K562 (cell line): Measurements from ENCODE around the gene AOC3.

Source experiments
- CBFB ChIP-seq: sonication (generic); formaldehyde crosslinking; IDR thresholded peaks from 2 replicates; pipeline ENCODE4 v1.4.0; 2020; ENCODE audit warnings: mild to moderate bottlenecking, missing genetic modification reagents
- DMBX1 ChIP-seq: fragments of 250-450 bp; sonication (Bioruptor Pico); IDR thresholded peaks from 2 replicates; pipeline ENCODE4 v1.8.0; 2022; ENCODE audit warnings: inconsistent platforms, mild to moderate bottlenecking, moderate library complexity, borderline replicate concordance
- NR1H2 ChIP-seq: sonication (generic); formaldehyde crosslinking; IDR thresholded peaks from 2 replicates; pipeline ENCODE4 v1.4.0; 2020; ENCODE audit warnings: mild to moderate bottlenecking, missing genetic modification reagents
- POLR2AphosphoS5 ChIP-seq: IDR thresholded peaks from 2 replicates; pipeline ENCODE4 v1.6.1; 2011; ENCODE audit warnings: mild to moderate bottlenecking, low read depth, low read length, moderate library complexity; ENCODE audit not compliant: control insufficient read depth, insufficient read depth
- TF ChIP-seq, protein P1 (sequence below): fragments of 250-450 bp; sonication (Bioruptor Pico); IDR thresholded peaks from 2 replicates; pipeline ENCODE4 v1.4.0; 2020; ENCODE audit warnings: mild to moderate bottlenecking, moderate library complexity
- TF ChIP-seq, protein P2 (sequence below): fragments of 450-650 bp; IDR thresholded peaks from 2 replicates; pipeline ENCODE4 v1.6.1; 2016; ENCODE audit warnings: low read depth, mild to moderate bottlenecking, moderate library complexity
- TF ChIP-seq, protein P3 (sequence below), 3 experiments: IDR thresholded peaks in 2 of 3; conservative IDR thresholded peaks in 1 of 3; 2 replicates each; pipeline ENCODE4 v1.5.1; 2011 to 2012; ENCODE audit warnings: low read length in 3 of 3, mild to moderate bottlenecking in 3 of 3, control low read depth in 2 of 3, improper control_type of control experiment in 1 of 3, inconsistent platforms in 1 of 3, low read depth in 1 of 3, mixed read lengths in 1 of 3, moderate library complexity in 1 of 3; ENCODE audit not compliant: insufficient read depth in 2 of 3

DNA sequence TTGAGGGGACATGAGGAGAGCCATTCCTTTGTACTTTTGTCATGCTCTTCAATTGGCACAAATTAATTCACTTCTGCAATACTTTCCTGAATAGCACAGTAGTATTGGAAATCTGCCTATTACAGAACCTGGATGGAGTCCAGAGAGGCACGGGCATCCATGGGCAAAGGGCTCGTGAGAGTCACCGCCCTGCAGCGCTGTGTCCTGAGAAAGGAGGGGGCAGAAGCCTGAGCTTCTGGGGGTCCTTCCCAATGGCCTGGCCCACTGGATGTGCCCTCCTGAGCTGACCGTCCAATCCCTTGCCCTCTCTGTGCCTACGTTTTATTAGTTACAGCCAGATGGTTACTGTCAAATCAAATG lies 53.1 kb downstream of the AOC3 start:
- TF ChIP-seq POLR2AphosphoS5, result no peak
- TF ChIP-seq, protein P1, sequence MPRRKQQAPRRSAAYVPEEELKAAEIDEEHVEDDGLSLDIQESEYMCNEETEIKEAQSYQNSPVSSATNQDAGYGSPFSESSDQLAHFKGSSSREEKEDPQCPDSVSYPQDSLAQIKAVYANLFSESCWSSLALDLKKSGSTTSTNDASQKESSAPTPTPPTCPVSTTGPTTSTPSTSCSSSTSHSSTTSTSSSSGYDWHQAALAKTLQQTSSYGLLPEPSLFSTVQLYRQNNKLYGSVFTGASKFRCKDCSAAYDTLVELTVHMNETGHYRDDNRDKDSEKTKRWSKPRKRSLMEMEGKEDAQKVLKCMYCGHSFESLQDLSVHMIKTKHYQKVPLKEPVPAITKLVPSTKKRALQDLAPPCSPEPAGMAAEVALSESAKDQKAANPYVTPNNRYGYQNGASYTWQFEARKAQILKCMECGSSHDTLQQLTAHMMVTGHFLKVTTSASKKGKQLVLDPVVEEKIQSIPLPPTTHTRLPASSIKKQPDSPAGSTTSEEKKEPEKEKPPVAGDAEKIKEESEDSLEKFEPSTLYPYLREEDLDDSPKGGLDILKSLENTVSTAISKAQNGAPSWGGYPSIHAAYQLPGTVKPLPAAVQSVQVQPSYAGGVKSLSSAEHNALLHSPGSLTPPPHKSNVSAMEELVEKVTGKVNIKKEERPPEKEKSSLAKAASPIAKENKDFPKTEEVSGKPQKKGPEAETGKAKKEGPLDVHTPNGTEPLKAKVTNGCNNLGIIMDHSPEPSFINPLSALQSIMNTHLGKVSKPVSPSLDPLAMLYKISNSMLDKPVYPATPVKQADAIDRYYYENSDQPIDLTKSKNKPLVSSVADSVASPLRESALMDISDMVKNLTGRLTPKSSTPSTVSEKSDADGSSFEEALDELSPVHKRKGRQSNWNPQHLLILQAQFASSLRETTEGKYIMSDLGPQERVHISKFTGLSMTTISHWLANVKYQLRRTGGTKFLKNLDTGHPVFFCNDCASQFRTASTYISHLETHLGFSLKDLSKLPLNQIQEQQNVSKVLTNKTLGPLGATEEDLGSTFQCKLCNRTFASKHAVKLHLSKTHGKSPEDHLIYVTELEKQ, result no peak
- no peak for TF ChIP-seq DMBX1
- no peak for TF ChIP-seq NR1H2 (CRISPR knock-in tag)
- TF ChIP-seq, protein P2, sequence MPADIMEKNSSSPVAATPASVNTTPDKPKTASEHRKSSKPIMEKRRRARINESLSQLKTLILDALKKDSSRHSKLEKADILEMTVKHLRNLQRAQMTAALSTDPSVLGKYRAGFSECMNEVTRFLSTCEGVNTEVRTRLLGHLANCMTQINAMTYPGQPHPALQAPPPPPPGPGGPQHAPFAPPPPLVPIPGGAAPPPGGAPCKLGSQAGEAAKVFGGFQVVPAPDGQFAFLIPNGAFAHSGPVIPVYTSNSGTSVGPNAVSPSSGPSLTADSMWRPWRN, result no peak
- TF ChIP-seq, protein P3, sequence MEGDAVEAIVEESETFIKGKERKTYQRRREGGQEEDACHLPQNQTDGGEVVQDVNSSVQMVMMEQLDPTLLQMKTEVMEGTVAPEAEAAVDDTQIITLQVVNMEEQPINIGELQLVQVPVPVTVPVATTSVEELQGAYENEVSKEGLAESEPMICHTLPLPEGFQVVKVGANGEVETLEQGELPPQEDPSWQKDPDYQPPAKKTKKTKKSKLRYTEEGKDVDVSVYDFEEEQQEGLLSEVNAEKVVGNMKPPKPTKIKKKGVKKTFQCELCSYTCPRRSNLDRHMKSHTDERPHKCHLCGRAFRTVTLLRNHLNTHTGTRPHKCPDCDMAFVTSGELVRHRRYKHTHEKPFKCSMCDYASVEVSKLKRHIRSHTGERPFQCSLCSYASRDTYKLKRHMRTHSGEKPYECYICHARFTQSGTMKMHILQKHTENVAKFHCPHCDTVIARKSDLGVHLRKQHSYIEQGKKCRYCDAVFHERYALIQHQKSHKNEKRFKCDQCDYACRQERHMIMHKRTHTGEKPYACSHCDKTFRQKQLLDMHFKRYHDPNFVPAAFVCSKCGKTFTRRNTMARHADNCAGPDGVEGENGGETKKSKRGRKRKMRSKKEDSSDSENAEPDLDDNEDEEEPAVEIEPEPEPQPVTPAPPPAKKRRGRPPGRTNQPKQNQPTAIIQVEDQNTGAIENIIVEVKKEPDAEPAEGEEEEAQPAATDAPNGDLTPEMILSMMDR (IDR thresholded peaks at IDR 0.05 in 2 of 3, conservative IDR thresholded peaks at IDR 0.05 in 1 of 3; ENCODE audit: insufficient read depth in 2 of 3, low read depth in 1 of 3, low read length in 3 of 3), result no peak
- no peak for TF ChIP-seq CBFB (CRISPR knock-in tag)
